NCI-H2107 treated with DMSO at 0.1 percent for 48 hours (cell line): ENCODE results near the gene APC.
A peak's percentile ranks its signal among the peaks of the same experiment; 100 is the strongest.
"Not testable (repeated sequence)": the region's sequence is repeated elsewhere in the genome, so short reads cannot be mapped to it uniquely, and the experiment has no call there.

ENCODE experiments used
- DNase-seq: peaks from one replicate; lab custom pipeline; 2025; ENCODE audit not compliant: unreplicated experiment; lab: John Stamatoyannopoulos, UW

Gene APC

GRCh38 chr5:112848116-112848811 lies 110.6 kb downstream of the APC start:
- peak; percentile 74 for DNase-seq

- DNase-seq, result no peak
These were observed 112.2 kb downstream of the APC start for GRCh38 chr5:112849912-112850311.

GRCh38 chr5:112854651-112855050 lies 117.0 kb downstream of the APC start:
- DNase-seq, result no peak

GRCh38 chr5:112857866-112858265 lies 120.2 kb downstream of the APC start:
- no peak for DNase-seq

- DNase-seq, result not testable (repeated sequence)
These were observed 122.9 kb downstream of the APC start for GRCh38 chr5:112860571-112860928.

- DNase-seq, result peak; percentile 69
These were observed 123.4 kb downstream of the APC start, which contains the start of gene SRP19 for GRCh38 chr5:112860929-112861637. SRP19 (plus strand) TSS chr5:112861287; CDS start chr5:112861377, 90 bp downstream.

- no peak for DNase-seq
These were observed 123.9 kb downstream of the APC start for GRCh38 chr5:112861638-112861985.

GRCh38 chr5:112862085-112862484 lies 124.4 kb downstream of the APC start:
- DNase-seq, result no peak

GRCh38 chr5:112863549-112863948 lies 125.9 kb downstream of the APC start:
- DNase-seq, result no peak

- DNase-seq, result no peak
These were observed 127.4 kb downstream of the APC start for GRCh38 chr5:112865128-112865527.

GRCh38 chr5:112866739-112867138 lies 129.1 kb downstream of the APC start:
- DNase-seq, result no peak

- DNase-seq, result no peak
These were observed 129.7 kb downstream of the APC start for GRCh38 chr5:112867411-112867810.

GRCh38 chr5:112869948-112870347 lies 132.3 kb downstream of the APC start:
- no peak for DNase-seq

- DNase-seq, result no peak
These were observed 133.3 kb downstream of the APC start for GRCh38 chr5:112870966-112871365.

- no peak for DNase-seq
These were observed 138.7 kb downstream of the APC start for GRCh38 chr5:112876362-112876761.

GRCh38 chr5:112878101-112878500 lies 140.4 kb downstream of the APC start:
- DNase-seq, result no peak

GRCh38 chr5:112878760-112879159 lies 141.1 kb downstream of the APC start:
- no peak for DNase-seq

GRCh38 chr5:112880219-112880964 lies 142.7 kb downstream of the APC start:
- DNase-seq, result no peak

- no peak for DNase-seq
These were observed 145.5 kb downstream of the APC start for GRCh38 chr5:112883192-112883591.

GRCh38 chr5:112885001-112885400 lies 147.3 kb downstream of the APC start:
- no peak for DNase-seq

GRCh38 chr5:112886975-112887374 lies 149.3 kb downstream of the APC start:
- DNase-seq, result no peak

- not testable (repeated sequence) for DNase-seq
These were observed 154.4 kb downstream of the APC start for GRCh38 chr5:112892066-112892465.
